ENCODE results near the gene SETD2. TPM values are rescaled to one million over a fixed set of nuclear protein-coding genes. Genes with fewer than 3 reads are reported as not detected.

Gene SETD2
- total and polyA plus RNA-seq, 2 experiments from 2014 or later, result 16.7 to 45.2 TPM

- peaks cover 14% of the 10 kb centered on the region for H3K4me1 ChIP-seq (ENCODE audit: insufficient read depth)
- Mint-ChIP-seq H3K4me3 (no peak overlapping the region), H3K9me3 (no peaks in the 10 kb centered on the region), H3K36me3 (ENCODE audit: low read depth) (peaks cover 45% of the 10 kb centered on the region), H3K4me1 (peaks cover 30% of the 10 kb centered on the region), H3K27ac (no peak overlapping the region), H3K27me3 (ENCODE audit: insufficient read depth, low read depth, poor library complexity) (peaks cover 2% of the 10 kb centered on the region)
- H3K79me2 ChIP-seq (replicated peaks; ENCODE audit: insufficient read depth), result peaks cover 4% of the 10 kb centered on the region; the same call in 1 of the 2 replicates
- no peaks in the 10 kb centered on the region for H4K20me1 ChIP-seq (replicated peaks; ENCODE audit: insufficient read depth)
- H3F3A ChIP-seq (replicated peaks; ENCODE audit: low read depth), result no peaks in the 10 kb centered on the region
- H3K4me3 ChIP-seq, result no peak overlapping the region
- DNase-seq (ENCODE audit: low spot score) (no peak), ATAC-seq (no peak)
- no peaks in the 10 kb centered on the region for H3K27me3 ChIP-seq (ENCODE audit: insufficient read depth)
- no peak for TF ChIP-seq STAT1 (IDR thresholded peaks at IDR 0.05; ENCODE audit: unreplicated experiment)
- TF ChIP-seq ZNF114 (CRISPR knock-in tag; IDR thresholded peaks at IDR 0.05), result no peak
- TF ChIP-seq, protein P1, sequence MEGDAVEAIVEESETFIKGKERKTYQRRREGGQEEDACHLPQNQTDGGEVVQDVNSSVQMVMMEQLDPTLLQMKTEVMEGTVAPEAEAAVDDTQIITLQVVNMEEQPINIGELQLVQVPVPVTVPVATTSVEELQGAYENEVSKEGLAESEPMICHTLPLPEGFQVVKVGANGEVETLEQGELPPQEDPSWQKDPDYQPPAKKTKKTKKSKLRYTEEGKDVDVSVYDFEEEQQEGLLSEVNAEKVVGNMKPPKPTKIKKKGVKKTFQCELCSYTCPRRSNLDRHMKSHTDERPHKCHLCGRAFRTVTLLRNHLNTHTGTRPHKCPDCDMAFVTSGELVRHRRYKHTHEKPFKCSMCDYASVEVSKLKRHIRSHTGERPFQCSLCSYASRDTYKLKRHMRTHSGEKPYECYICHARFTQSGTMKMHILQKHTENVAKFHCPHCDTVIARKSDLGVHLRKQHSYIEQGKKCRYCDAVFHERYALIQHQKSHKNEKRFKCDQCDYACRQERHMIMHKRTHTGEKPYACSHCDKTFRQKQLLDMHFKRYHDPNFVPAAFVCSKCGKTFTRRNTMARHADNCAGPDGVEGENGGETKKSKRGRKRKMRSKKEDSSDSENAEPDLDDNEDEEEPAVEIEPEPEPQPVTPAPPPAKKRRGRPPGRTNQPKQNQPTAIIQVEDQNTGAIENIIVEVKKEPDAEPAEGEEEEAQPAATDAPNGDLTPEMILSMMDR (conservative IDR thresholded peaks at IDR 0.05; ENCODE audit: low read depth in 2 of 2), result no peak
- TF ChIP-seq ETS1 (IDR thresholded peaks at IDR 0.05), result no peak
- no peak for TF ChIP-seq EZH2phosphoT487 (IDR thresholded peaks at IDR 0.05; ENCODE audit: unreplicated experiment)
- H2AFZ ChIP-seq, result no peak overlapping the region
- H3K9me2 ChIP-seq (ENCODE audit: insufficient read depth), result no peaks in the 10 kb centered on the region
- H3K27ac ChIP-seq (ENCODE audit: low read depth), result peak overlapping the region; percentile 79
- no peaks in the 10 kb centered on the region; the same call in 1 of the 2 replicates for H3K36me3 ChIP-seq (ENCODE audit: insufficient read depth)
- H3K4me2 ChIP-seq, result peak overlapping the region; percentile 25; the same call in 1 of the 2 replicates
Measured at GRCh38 chr3:47109393-47109792, 54.5 kb downstream of the SETD2 start.

- Histone ChIP-seq H3K27me3 (ENCODE audit: insufficient read depth) (no peaks in the 10 kb centered on the region), H3K79me2 (replicated peaks; ENCODE audit: insufficient read depth) (peaks cover 4% of the 10 kb centered on the region; the same call in 1 of the 2 replicates), H3K27ac (ENCODE audit: low read depth) (peak overlapping the region; percentile 79; the same call in 1 of the 2 replicates), H2AFZ (no peak overlapping the region), H3K4me1 (ENCODE audit: insufficient read depth) (peaks cover 10% of the 10 kb centered on the region; the same call in 1 of the 2 replicates), H3K4me3 (peak overlapping the region; percentile 4; the same call in 1 of the 2 replicates), H3K36me3 (ENCODE audit: insufficient read depth) (peaks cover 3% of the 10 kb centered on the region; the same call in 1 of the 2 replicates), H3K9me2 (ENCODE audit: insufficient read depth) (no peaks in the 10 kb centered on the region), H3F3A (replicated peaks; ENCODE audit: low read depth) (no peaks in the 10 kb centered on the region), H4K20me1 (replicated peaks; ENCODE audit: insufficient read depth) (no peaks in the 10 kb centered on the region), H3K4me2 (peak overlapping the region; percentile 25; the same call in 1 of the 2 replicates)
- Mint-ChIP-seq H3K27me3 (ENCODE audit: insufficient read depth, low read depth, poor library complexity) (peaks cover 2% of the 10 kb centered on the region), H3K4me1 (peaks cover 22% of the 10 kb centered on the region), H3K9me3 (no peaks in the 10 kb centered on the region), H3K27ac (peak overlapping the region; percentile 72), H3K36me3 (ENCODE audit: low read depth) (peaks cover 37% of the 10 kb centered on the region), H3K4me3 (peak overlapping the region; percentile 53)
- TF ChIP-seq NANOG (IDR thresholded peaks at IDR 0.05; ENCODE audit: borderline replicate concordance), result no peak
- TF ChIP-seq, protein P2, sequence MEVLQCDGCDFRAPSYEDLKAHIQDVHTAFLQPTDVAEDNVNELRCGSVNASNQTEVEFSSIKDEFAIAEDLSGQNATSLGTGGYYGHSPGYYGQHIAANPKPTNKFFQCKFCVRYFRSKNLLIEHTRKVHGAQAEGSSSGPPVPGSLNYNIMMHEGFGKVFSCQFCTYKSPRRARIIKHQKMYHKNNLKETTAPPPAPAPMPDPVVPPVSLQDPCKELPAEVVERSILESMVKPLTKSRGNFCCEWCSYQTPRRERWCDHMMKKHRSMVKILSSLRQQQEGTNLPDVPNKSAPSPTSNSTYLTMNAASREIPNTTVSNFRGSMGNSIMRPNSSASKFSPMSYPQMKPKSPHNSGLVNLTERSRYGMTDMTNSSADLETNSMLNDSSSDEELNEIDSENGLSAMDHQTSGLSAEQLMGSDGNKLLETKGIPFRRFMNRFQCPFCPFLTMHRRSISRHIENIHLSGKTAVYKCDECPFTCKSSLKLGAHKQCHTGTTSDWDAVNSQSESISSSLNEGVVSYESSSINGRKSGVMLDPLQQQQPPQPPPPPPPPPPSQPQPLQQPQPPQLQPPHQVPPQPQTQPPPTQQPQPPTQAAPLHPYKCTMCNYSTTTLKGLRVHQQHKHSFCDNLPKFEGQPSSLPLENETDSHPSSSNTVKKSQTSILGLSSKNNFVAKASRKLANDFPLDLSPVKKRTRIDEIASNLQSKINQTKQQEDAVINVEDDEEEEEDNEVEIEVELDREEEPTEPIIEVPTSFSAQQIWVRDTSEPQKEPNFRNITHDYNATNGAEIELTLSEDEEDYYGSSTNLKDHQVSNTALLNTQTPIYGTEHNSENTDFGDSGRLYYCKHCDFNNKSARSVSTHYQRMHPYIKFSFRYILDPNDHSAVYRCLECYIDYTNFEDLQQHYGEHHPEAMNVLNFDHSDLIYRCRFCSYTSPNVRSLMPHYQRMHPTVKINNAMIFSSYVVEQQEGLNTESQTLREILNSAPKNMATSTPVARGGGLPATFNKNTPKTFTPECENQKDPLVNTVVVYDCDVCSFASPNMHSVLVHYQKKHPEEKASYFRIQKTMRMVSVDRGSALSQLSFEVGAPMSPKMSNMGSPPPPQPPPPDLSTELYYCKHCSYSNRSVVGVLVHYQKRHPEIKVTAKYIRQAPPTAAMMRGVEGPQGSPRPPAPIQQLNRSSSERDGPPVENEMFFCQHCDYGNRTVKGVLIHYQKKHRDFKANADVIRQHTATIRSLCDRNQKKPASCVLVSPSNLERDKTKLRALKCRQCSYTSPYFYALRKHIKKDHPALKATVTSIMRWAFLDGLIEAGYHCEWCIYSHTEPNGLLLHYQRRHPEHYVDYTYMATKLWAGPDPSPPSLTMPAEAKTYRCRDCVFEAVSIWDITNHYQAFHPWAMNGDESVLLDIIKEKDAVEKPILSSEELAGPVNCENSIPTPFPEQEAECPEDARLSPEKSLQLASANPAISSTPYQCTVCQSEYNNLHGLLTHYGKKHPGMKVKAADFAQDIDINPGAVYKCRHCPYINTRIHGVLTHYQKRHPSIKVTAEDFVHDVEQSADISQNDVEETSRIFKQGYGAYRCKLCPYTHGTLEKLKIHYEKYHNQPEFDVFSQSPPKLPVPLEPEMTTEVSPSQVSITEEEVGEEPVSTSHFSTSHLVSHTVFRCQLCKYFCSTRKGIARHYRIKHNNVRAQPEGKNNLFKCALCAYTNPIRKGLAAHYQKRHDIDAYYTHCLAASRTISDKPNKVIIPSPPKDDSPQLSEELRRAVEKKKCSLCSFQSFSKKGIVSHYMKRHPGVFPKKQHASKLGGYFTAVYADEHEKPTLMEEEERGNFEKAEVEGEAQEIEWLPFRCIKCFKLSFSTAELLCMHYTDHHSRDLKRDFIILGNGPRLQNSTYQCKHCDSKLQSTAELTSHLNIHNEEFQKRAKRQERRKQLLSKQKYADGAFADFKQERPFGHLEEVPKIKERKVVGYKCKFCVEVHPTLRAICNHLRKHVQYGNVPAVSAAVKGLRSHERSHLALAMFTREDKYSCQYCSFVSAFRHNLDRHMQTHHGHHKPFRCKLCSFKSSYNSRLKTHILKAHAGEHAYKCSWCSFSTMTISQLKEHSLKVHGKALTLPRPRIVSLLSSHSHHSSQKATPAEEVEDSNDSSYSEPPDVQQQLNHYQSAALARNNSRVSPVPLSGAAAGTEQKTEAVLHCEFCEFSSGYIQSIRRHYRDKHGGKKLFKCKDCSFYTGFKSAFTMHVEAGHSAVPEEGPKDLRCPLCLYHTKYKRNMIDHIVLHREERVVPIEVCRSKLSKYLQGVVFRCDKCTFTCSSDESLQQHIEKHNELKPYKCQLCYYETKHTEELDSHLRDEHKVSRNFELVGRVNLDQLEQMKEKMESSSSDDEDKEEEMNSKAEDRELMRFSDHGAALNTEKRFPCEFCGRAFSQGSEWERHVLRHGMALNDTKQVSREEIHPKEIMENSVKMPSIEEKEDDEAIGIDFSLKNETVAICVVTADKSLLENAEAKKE (CRISPR knock-in tag; IDR thresholded peaks at IDR 0.05), result 0 out of 2 replicates have a peak, but pooled peaks have one; percentile 27
- TF ChIP-seq EZH2phosphoT487 (IDR thresholded peaks at IDR 0.05; ENCODE audit: unreplicated experiment), result no peak
- 0 out of 2 replicates have a peak, but pooled peaks have one; percentile 26 for TF ChIP-seq ETS1 (IDR thresholded peaks at IDR 0.05)
- TF ChIP-seq POLR2AphosphoS5 (IDR thresholded peaks at IDR 0.05; ENCODE audit: low read depth), result 0 out of 2 replicates have a peak, but pooled peaks have one; percentile 18
- DNase-seq (ENCODE audit: low spot score) (peak; percentile 85), ATAC-seq (peak; percentile 96)
Measured at GRCh38 chr3:47108546-47108945, 55.4 kb downstream of the SETD2 start.

Measured in GM23338 (cell line).